A673 (cell line): Measurements from ENCODE around the gene SPAG7. TPM values are rescaled to one million over a fixed set of nuclear protein-coding genes. Genes with fewer than 3 reads are reported as not detected.

ENCODE experiments used
- microRNA-seq: library from miRNA; unstranded; fragments of <30 nt; microRNA quantifications from one replicate; pipeline ENCODE4 v1.2.0, GENCODE V29; 2021
- total RNA-seq: library from RNA; stranded (reverse); gene quantifications from 2 replicates; pipeline ENCODE4 v1.2.3, GENCODE V29; 2021

The SPAG7 gene
- total RNA-seq, 1 experiment from 2014 or later = 74.8 TPM

Small RNAs within 50 kb of the gene (microRNA-seq; reads per million reads assigned to microRNA genes)
- not detected for gene MIR6864
- not detected for gene MIR6865

Other genes starting within 250 kb of the SPAG7 start
- gene MED11, start 236.4 kb downstream of the SPAG7 start, total RNA-seq = 13.7 and 22.5 TPM in 2 replicates
- 0.17 and 0.37 TPM in 2 replicates for gene ZMYND15, start 228.0 kb downstream of the SPAG7 start, total RNA-seq
- 4.0 and 6.0 TPM in 2 replicates for gene CXCL16, start 227.9 kb downstream of the SPAG7 start, total RNA-seq
- gene TM4SF5, start 195.9 kb downstream of the SPAG7 start, total RNA-seq = not detected in 2 replicates
- 28.6 and 39.7 TPM in 2 replicates for gene VMO1, start 181.5 kb downstream of the SPAG7 start, total RNA-seq
- not detected in 2 replicates for gene GLTPD2, start 178.9 kb downstream of the SPAG7 start, total RNA-seq
- 332 and 371 TPM in 2 replicates for gene PSMB6, start 171.7 kb downstream of the SPAG7 start, total RNA-seq
- 20.1 and 31.7 TPM in 2 replicates for gene PLD2, start 160.7 kb downstream of the SPAG7 start, total RNA-seq
- gene MINK1, start 134.5 kb downstream of the SPAG7 start, total RNA-seq = 67.7 and 72.1 TPM in 2 replicates
- 2.7 and 4.8 TPM in 2 replicates for gene C17orf107, start 68.3 kb downstream of the SPAG7 start, total RNA-seq
- gene CHRNE, start 64.7 kb downstream of the SPAG7 start, total RNA-seq = 0.21 and 0.79 TPM in 2 replicates
- not detected in 2 replicates for gene GP1BA, start 35.5 kb downstream of the SPAG7 start, total RNA-seq
- gene SLC25A11, start 27.8 kb downstream of the SPAG7 start, total RNA-seq = 113 and 129 TPM in 2 replicates
- 77.3 and 78.8 TPM in 2 replicates for gene RNF167, start 27.5 kb downstream of the SPAG7 start, total RNA-seq
- gene PFN1, start 19.3 kb downstream of the SPAG7 start, total RNA-seq = 1,021 and 1,026 TPM in 2 replicates
- gene ENO3, start 16.7 kb downstream of the SPAG7 start, total RNA-seq = 12.3 and 16.6 TPM in 2 replicates
- gene CAMTA2, start 19.9 kb upstream of the SPAG7 start, total RNA-seq = 16.3 and 24.8 TPM in 2 replicates
- 0.62 and 0.72 TPM in 2 replicates for gene INCA1, start 29.7 kb upstream of the SPAG7 start, total RNA-seq
- gene KIF1C, start 30.1 kb upstream of the SPAG7 start, total RNA-seq = 92.6 and 95.9 TPM in 2 replicates
- gene SLC52A1, start 67.6 kb upstream of the SPAG7 start, total RNA-seq = not detected in 2 replicates
- 8.4 and 8.9 TPM in 2 replicates for gene ZFP3, start 110.7 kb upstream of the SPAG7 start, total RNA-seq
- gene ZNF232, start 144.1 kb upstream of the SPAG7 start, total RNA-seq = 28.1 and 31.6 TPM in 2 replicates
- gene USP6, start 148.2 kb upstream of the SPAG7 start, total RNA-seq = 0.07 and 0.24 TPM in 2 replicates
- gene ZNF594, start 224.1 kb upstream of the SPAG7 start, total RNA-seq = 20.7 and 21.9 TPM in 2 replicates